GM12873 (cell line): ENCODE results near the gene RRP8.

Experiments
- TF ChIP-seq, protein P1 (sequence below): IDR thresholded peaks from 2 replicates; pipeline ENCODE4 v1.5.1; 2012; ENCODE audit warnings: low read depth, mild to moderate bottlenecking, moderate library complexity, low read length, control low read depth; ENCODE audit not compliant: insufficient read depth; ENCODE audit errors: missing control alignments

The RRP8 gene

GRCh38 chr11:6637871-6638270, 34.5 kb upstream of the RRP8 start:
- TF ChIP-seq, protein P1, sequence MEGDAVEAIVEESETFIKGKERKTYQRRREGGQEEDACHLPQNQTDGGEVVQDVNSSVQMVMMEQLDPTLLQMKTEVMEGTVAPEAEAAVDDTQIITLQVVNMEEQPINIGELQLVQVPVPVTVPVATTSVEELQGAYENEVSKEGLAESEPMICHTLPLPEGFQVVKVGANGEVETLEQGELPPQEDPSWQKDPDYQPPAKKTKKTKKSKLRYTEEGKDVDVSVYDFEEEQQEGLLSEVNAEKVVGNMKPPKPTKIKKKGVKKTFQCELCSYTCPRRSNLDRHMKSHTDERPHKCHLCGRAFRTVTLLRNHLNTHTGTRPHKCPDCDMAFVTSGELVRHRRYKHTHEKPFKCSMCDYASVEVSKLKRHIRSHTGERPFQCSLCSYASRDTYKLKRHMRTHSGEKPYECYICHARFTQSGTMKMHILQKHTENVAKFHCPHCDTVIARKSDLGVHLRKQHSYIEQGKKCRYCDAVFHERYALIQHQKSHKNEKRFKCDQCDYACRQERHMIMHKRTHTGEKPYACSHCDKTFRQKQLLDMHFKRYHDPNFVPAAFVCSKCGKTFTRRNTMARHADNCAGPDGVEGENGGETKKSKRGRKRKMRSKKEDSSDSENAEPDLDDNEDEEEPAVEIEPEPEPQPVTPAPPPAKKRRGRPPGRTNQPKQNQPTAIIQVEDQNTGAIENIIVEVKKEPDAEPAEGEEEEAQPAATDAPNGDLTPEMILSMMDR = no peak

GRCh38 chr11:6636480-6636879, 33.1 kb upstream of the RRP8 start:
- TF ChIP-seq, protein P1 = no peak

GRCh38 chr11:6635082-6635932, 31.9 kb upstream of the RRP8 start:
- TF ChIP-seq, protein P1 = no peak

DNA sequence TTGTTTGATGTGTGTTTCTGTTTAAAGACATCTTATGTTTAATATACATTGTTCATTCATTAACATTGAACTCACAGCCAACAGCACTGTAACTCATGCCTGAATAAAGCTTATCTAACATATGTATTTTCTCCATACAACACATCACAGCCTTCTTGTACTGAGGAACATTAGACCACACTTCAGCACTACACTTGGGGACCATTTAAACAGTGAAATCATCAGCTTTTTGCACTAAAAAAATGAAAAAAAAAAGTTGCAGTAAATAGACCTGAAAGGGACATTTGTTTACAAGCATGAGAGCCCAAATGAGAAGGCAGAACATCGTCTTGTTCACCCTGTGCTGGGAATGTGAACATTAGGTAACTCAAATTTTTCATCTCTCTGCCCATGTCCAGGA, 31.1 kb upstream of the RRP8 start:
- TF ChIP-seq, protein P1 = no peak

DNA sequence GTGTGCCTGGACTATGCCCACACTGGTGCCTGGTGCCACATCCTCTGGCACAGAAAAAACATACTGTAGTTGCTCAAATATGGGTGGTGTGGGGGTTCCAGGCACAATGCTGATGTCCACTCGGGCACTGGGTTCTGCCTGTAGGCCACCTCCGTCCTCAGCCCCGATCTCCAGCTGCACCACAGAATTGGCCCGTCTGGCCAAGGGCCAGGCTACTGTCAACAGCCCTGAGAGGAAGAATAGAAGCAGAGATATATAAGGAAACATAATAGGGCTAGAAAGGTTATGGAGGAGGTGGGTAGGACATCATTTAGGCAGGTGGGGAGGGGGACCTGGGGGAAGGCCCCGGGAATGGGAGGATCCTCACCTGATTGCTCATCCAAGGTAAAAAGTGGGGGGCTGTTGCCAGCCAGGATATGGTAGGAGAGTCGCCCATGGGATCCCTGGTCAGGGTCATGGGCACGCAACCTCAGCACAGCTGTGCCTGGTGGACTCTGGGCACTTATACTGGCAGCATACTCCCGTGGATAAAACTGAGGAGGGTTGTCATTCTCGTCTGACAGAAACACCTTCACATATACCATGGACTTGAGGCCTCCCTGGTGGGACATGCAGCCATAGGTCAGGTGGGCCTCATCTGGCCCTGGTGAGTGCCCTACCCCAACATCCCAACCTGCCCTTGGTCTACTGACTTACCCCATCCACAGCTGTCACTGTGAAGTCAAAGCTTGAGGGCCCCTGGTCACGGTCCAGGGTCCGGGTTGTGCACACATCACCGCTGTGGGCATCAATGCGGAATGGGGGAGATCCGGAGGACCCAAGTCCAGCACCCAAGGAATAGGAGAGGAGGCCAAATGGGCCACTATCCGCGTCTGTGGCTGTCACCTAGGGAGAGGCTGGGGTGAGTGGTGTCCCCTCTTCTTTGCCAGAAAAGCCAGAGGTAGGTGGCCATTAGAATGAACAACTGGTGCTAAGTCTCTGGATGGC, 30.3 kb upstream of the RRP8 start:
- TF ChIP-seq, protein P1 = no peak

DNA sequence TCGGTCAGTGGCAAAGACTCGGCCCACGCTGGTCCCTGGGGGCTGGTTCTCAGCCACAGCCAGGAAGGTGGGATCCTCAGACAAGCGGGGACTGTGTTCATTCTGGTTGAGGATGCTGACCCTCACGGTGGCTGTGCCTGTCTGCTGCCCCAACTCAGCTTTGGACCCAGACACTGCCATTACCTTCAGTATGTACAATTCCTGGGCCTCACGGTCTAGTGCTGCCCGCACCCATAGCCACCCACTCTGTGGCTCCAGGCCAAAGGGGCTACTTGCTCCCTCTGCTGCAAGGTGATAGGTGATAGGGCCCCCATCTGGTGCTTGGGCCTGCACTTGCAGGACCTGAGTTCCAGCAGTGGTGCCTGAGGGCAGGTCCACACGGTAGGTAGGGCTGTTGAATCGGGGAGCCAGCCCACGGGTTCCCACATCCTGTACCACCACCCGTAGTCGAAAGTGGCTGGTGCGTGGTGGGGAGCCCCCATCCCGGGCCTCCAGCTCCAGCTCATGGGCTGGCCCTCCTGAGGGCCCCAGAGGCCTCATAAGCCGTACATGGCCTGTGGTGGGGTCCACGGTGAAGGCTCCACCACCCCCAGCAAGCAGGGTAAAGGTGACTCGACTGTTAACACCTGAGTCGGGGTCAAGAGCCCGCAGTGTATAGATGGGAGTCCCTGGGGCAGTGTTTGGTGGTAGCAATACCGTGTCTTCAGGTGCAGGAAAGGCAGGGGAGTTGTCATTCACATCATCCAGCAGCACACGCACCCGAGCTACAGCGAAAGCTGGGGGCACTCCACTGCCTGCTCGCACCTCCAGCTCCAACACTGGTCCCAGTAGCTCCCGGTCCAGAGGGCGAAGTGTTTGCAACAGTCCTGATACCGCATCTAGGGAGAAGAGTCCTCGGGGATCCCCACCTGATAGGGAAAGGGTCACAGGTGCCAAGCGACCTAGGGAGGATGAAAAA, 29.0 kb upstream of the RRP8 start:
- TF ChIP-seq, protein P1 = no peak
